WTC11 (cell line): ENCODE measurements around the gene CROCC. TPM values are rescaled to one million over a fixed set of nuclear protein-coding genes. Genes with fewer than 3 reads are reported as not detected.

Experiments
- ATAC-seq: fragments of 200-7000 bp; cut with Tn5 transposase; 2 replicates; pipeline ENCODE4 v1.10.0; 2021; ENCODE audit warnings: mild to moderate bottlenecking, moderate library complexity
- CTCF ChIA-PET: fragments of 300-600 bp; sonication (Branson Sonifier 250); formaldehyde crosslinking; loops from one replicate; lab custom pipeline; 2021; ENCODE audit warnings: antibody characterized with exemption; lab: Charles Lee
- POLR2A ChIA-PET: fragments of 350-600 bp; sonication (Branson Sonifier 250); formaldehyde crosslinking; loops from one replicate; lab custom pipeline; 2021; ENCODE audit warnings: antibody characterized with exemption; lab: Charles Lee
- DNase-seq: peaks from one replicate; pipeline ENCODE4 v3.0.0; 2021; ENCODE audit warnings: low spot score
- H3K27ac Mint-ChIP-seq: 2 replicates; pipeline ENCODE4 v1.8.0; 2021; ENCODE audit warnings: mixed read lengths
- H3K27me3 Mint-ChIP-seq: 2 replicates; pipeline ENCODE4 v1.8.0; 2021; ENCODE audit warnings: low read depth, mild to moderate bottlenecking, moderate library complexity, mixed read lengths
- H3K36me3 Mint-ChIP-seq: 2 replicates; pipeline ENCODE4 v1.8.0; 2021; ENCODE audit warnings: mixed read lengths
- H3K4me1 Mint-ChIP-seq: 2 replicates; pipeline ENCODE4 v1.8.0; 2022; ENCODE audit warnings: mixed read lengths
- H3K4me3 Mint-ChIP-seq: 2 replicates; pipeline ENCODE4 v1.8.0; 2021; ENCODE audit warnings: mild to moderate bottlenecking, moderate library complexity, mixed read lengths
- H3K9me3 Mint-ChIP-seq: 2 replicates; pipeline ENCODE4 v1.8.0; 2021; ENCODE audit warnings: mixed read lengths
- AFF4 ChIP-seq: sonication (generic); formaldehyde crosslinking; IDR thresholded peaks from 2 replicates; pipeline ENCODE4 v1.8.1; 2023; ENCODE audit warnings: mild to moderate bottlenecking, missing genetic modification reagents, borderline replicate concordance
- ARID4B ChIP-seq: sonication (generic); formaldehyde crosslinking; IDR thresholded peaks from 2 replicates; pipeline ENCODE4 v1.8.0; 2023; ENCODE audit warnings: missing genetic modification reagents, mild to moderate bottlenecking, borderline replicate concordance
- CREM ChIP-seq: sonication (generic); formaldehyde crosslinking; IDR thresholded peaks from 2 replicates; pipeline ENCODE4 v1.8.1; 2022; ENCODE audit warnings: mild to moderate bottlenecking, missing genetic modification reagents, moderate library complexity
- E2F5 ChIP-seq: sonication (generic); formaldehyde crosslinking; IDR thresholded peaks from 2 replicates; pipeline ENCODE4 v1.8.1; 2022; ENCODE audit warnings: mild to moderate bottlenecking, moderate library complexity, missing genetic modification reagents
- ESRRA ChIP-seq: sonication (generic); formaldehyde crosslinking; IDR thresholded peaks from 2 replicates; pipeline ENCODE4 v1.8.1; 2022; ENCODE audit warnings: mild to moderate bottlenecking, missing genetic modification reagents, borderline replicate concordance
- OVOL2 ChIP-seq: fragments of 250-450 bp; sonication (Bioruptor Pico); IDR thresholded peaks from 2 replicates; pipeline ENCODE4 v1.9.0; 2021; ENCODE audit warnings: mild to moderate bottlenecking, borderline replicate concordance
- RELA ChIP-seq: sonication (generic); formaldehyde crosslinking; IDR thresholded peaks from 2 replicates; pipeline ENCODE4 v1.8.1; 2022; ENCODE audit warnings: missing genetic modification reagents, mild to moderate bottlenecking, borderline replicate concordance
- SMAD3 ChIP-seq: sonication (generic); formaldehyde crosslinking; IDR thresholded peaks from 2 replicates; pipeline ENCODE4 v1.8.0; 2022; ENCODE audit warnings: missing genetic modification reagents, mild to moderate bottlenecking, borderline replicate concordance
- SP1 ChIP-seq: sonication (generic); formaldehyde crosslinking; conservative IDR thresholded peaks from 2 replicates; pipeline ENCODE4 v1.8.1; 2022; ENCODE audit warnings: missing genetic modification reagents
- TEAD4 ChIP-seq: sonication (generic); formaldehyde crosslinking; IDR thresholded peaks from 2 replicates; pipeline ENCODE4 v1.8.0; 2022; ENCODE audit warnings: mild to moderate bottlenecking, missing genetic modification reagents
- TP53 ChIP-seq: sonication (generic); formaldehyde crosslinking; IDR thresholded peaks from 2 replicates; pipeline ENCODE4 v1.8.1; 2023; ENCODE audit warnings: mild to moderate bottlenecking, missing genetic modification reagents
- ZNF138 ChIP-seq: sonication (generic); formaldehyde crosslinking; conservative IDR thresholded peaks from 2 replicates; pipeline ENCODE4 v1.8.1; 2022; ENCODE audit warnings: mild to moderate bottlenecking, moderate library complexity, missing genetic modification reagents
- ZNF232 ChIP-seq: sonication (generic); formaldehyde crosslinking; IDR thresholded peaks from 2 replicates; pipeline ENCODE4 v1.8.0; 2022; ENCODE audit warnings: mild to moderate bottlenecking, missing genetic modification reagents
- ZNF263 ChIP-seq: sonication (generic); formaldehyde crosslinking; IDR thresholded peaks from 2 replicates; pipeline ENCODE4 v1.8.1; 2022; ENCODE audit warnings: low read depth, mild to moderate bottlenecking, moderate library complexity, missing genetic modification reagents
- ZNF317 ChIP-seq: sonication (generic); formaldehyde crosslinking; IDR thresholded peaks from 2 replicates; pipeline ENCODE4 v1.8.1; 2023; ENCODE audit warnings: low read depth, mild to moderate bottlenecking, moderate library complexity, missing genetic modification reagents, borderline replicate concordance
- total RNA-seq: library from RNA; stranded (reverse); gene quantifications from 3 replicates; pipeline ENCODE4 v1.2.3, GENCODE V29; 2021
- TF ChIP-seq, protein P1 (sequence below): fragments of 250-450 bp; sonication (Bioruptor Pico); conservative IDR thresholded peaks from 2 replicates; pipeline ENCODE4 v1.9.0; 2021; ENCODE audit warnings: mild to moderate bottlenecking
- TF ChIP-seq, protein P2 (sequence below): sonication (generic); formaldehyde crosslinking; conservative IDR thresholded peaks from 2 replicates; pipeline ENCODE4 v1.8.1; 2023; ENCODE audit warnings: mild to moderate bottlenecking, low read depth, missing genetic modification reagents, moderate library complexity
- TF ChIP-seq, protein P3 (sequence below): sonication (generic); formaldehyde crosslinking; IDR thresholded peaks from 2 replicates; pipeline ENCODE4 v1.8.1; 2023; ENCODE audit warnings: mild to moderate bottlenecking, moderate library complexity, missing genetic modification reagents

The CROCC gene
- total RNA-seq, 1 experiment from 2014 or later = 75.6 TPM

DNA sequence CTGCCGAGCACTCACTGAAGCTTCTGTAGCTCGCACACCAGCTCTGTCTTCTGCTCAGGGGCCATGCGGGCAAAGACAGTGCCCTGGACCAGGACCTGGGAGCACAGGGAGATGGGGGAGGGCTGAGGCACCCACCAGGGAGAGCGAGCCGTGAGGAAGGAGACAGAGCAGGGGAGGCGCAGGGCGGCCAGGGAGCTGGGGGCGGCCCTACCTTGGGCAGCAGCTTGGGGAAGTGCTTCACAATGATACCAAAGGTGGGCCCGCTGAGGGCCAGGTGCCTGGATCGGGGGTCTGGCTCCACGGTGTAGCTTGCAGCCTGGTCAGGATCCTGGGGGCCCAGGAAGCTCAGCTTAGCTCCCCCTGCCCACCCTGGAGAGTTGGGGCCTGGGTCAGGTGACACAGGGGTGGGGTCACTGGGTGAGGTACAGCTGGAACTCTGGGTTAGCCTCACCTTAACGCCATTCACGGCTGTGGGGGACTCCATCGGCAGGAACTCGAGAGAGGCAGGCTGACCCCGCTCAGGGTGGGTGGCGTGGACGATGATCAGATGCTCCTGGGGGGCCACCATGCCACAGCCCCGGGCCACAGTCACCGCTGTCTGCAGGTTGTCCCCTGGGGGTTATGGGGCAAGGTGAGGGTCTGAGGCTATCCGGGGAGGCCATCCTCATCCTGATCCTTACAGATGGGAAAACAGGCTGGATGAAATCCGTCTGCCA, 68.1 kb downstream of the CROCC start:
- no peak overlapping the region for H3K4me3 Mint-ChIP-seq
- POLR2A ChIA-PET = interaction anchor here (1.0 kb wide), 1 partner anchor 18 kb away, joined by 3 read pairs; no protein-coding TSS in a partner anchor

More for the DNA sequence above, 68.1 kb downstream of the CROCC start:
- Mint-ChIP-seq H3K27ac (no peak overlapping the region), H3K36me3 (no peaks in the 10 kb centered on the region), H3K9me3 (no peaks in the 10 kb centered on the region), H3K27me3 (no peaks in the 10 kb centered on the region), H3K4me1 (no peaks in the 10 kb centered on the region)
- DNase-seq (no peak), ATAC-seq (no peak)
- TF ChIP-seq ZNF263 = no peak
- TF ChIP-seq CREM = no peak
- TF ChIP-seq, protein P1, sequence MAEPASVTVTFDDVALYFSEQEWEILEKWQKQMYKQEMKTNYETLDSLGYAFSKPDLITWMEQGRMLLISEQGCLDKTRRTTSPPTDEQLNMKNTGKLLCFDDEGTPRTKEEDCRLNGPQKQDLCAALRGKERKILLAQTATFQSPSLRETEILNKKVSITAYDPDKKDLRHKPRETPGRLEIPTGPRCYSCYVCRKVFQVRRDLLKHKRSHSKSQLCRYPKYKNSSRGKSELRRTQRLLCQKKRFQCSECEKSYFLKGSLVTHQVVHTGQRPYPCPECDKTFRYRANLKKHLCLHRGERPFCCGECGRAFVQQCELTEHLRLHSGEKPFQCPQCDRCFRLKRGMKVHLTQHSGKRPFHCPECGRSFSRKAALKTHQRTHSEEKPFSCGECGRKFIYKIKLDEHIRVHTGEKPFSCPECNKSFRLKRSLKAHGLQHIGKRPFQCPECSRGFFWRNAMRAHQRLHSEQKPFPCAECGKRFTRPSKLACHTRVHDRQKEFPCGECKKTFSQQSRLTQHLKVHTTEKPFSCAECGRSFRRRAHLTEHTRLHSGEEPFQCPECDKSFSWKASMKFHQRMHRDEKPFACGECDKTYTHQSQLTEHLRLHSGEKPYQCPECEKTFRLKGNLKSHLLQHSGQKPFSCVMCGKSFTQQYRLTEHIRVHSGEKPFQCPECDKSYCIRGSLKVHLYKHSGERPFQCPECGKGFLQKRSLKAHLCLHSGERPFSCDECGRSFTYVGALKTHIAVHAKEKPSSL (CRISPR knock-in tag) = no peak
- no peak for TF ChIP-seq ZNF138 (CRISPR knock-in tag)
- TF ChIP-seq ESRRA (CRISPR knock-in tag) = no peak
- TF ChIP-seq, protein P2, sequence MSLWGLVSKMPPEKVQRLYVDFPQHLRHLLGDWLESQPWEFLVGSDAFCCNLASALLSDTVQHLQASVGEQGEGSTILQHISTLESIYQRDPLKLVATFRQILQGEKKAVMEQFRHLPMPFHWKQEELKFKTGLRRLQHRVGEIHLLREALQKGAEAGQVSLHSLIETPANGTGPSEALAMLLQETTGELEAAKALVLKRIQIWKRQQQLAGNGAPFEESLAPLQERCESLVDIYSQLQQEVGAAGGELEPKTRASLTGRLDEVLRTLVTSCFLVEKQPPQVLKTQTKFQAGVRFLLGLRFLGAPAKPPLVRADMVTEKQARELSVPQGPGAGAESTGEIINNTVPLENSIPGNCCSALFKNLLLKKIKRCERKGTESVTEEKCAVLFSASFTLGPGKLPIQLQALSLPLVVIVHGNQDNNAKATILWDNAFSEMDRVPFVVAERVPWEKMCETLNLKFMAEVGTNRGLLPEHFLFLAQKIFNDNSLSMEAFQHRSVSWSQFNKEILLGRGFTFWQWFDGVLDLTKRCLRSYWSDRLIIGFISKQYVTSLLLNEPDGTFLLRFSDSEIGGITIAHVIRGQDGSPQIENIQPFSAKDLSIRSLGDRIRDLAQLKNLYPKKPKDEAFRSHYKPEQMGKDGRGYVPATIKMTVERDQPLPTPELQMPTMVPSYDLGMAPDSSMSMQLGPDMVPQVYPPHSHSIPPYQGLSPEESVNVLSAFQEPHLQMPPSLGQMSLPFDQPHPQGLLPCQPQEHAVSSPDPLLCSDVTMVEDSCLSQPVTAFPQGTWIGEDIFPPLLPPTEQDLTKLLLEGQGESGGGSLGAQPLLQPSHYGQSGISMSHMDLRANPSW (CRISPR knock-in tag) = no peak
- no peak for TF ChIP-seq TEAD4 (CRISPR knock-in tag)
- TF ChIP-seq E2F5 (CRISPR knock-in tag) = no peak
- TF ChIP-seq AFF4 (CRISPR knock-in tag) = no peak
- TF ChIP-seq OVOL2 (CRISPR knock-in tag) = no peak
- TF ChIP-seq, protein P3, sequence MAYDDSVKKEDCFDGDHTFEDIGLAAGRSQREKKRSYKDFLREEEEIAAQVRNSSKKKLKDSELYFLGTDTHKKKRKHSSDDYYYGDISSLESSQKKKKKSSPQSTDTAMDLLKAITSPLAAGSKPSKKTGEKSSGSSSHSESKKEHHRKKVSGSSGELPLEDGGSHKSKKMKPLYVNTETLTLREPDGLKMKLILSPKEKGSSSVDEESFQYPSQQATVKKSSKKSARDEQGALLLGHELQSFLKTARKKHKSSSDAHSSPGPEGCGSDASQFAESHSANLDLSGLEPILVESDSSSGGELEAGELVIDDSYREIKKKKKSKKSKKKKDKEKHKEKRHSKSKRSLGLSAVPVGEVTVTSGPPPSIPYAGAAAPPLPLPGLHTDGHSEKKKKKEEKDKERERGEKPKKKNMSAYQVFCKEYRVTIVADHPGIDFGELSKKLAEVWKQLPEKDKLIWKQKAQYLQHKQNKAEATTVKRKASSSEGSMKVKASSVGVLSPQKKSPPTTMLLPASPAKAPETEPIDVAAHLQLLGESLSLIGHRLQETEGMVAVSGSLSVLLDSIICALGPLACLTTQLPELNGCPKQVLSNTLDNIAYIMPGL (CRISPR knock-in tag) = no peak
- TF ChIP-seq RELA = no peak
- no peak for TF ChIP-seq SMAD3 (CRISPR knock-in tag)
- TF ChIP-seq ZNF317 (CRISPR knock-in tag) = no peak
- no peak for TF ChIP-seq ZNF232 (CRISPR knock-in tag)
- TF ChIP-seq ARID4B (CRISPR knock-in tag) = no peak
- no peak for TF ChIP-seq SP1 (CRISPR knock-in tag)
- TF ChIP-seq TP53 = no peak
- CTCF ChIA-PET = interaction anchor here (1.0 to 5.3 kb wide), 5 partner anchors 11 to 58 kb away, joined by 3 to 67 read pairs (median 5); no protein-coding TSS in a partner anchor
